ENCODE measurements around the gene PPP1R9A. TPM values are rescaled to one million over a fixed set of nuclear protein-coding genes. Genes with fewer than 3 reads are reported as not detected.

The PPP1R9A gene
- total RNA-seq, 1 donor = under 0.01 TPM

GRCh38 chr7:95018021-95018420, 110.6 kb downstream of the PPP1R9A start:
- H3K4me3 ChIP-seq (ENCODE audit: low read depth, low read length) = no peak overlapping the region
- TF ChIP-seq CTCF (IDR thresholded peaks at IDR 0.05; ENCODE audit: insufficient read depth, low read depth, low read length) = no peak
- no peak for DNase-seq (ENCODE audit: low read depth)

GRCh38 chr7:95026018-95026417, 118.6 kb downstream of the PPP1R9A start:
- H3K4me3 ChIP-seq (ENCODE audit: low read depth, low read length) = no peak overlapping the region
- no peak for TF ChIP-seq CTCF (IDR thresholded peaks at IDR 0.05; ENCODE audit: insufficient read depth, low read depth, low read length)
- no peak for DNase-seq (ENCODE audit: low read depth)

GRCh38 chr7:95026421-95027072, 119.2 kb downstream of the PPP1R9A start:
- DNase-seq (ENCODE audit: low read depth) = no peak
- TF ChIP-seq CTCF (IDR thresholded peaks at IDR 0.05; ENCODE audit: insufficient read depth, low read depth, low read length) = no peak

GRCh38 chr7:95027234-95027872, 120.0 kb downstream of the PPP1R9A start:
- H3K4me3 ChIP-seq (ENCODE audit: low read depth, low read length) = no peak overlapping the region
- TF ChIP-seq CTCF (IDR thresholded peaks at IDR 0.05; ENCODE audit: insufficient read depth, low read depth, low read length) = no peak
- DNase-seq (ENCODE audit: low read depth) = no peak

More at GRCh38 chr7:95026421-95027072, 119.2 kb downstream of the PPP1R9A start:
- no peak overlapping the region for H3K4me3 ChIP-seq (ENCODE audit: low read depth, low read length)

- DNase-seq (ENCODE audit: low read depth) = no peak
- TF ChIP-seq CTCF (IDR thresholded peaks at IDR 0.05; ENCODE audit: insufficient read depth, low read depth, low read length) = no peak
- H3K4me3 ChIP-seq (ENCODE audit: low read depth, low read length) = no peak overlapping the region
Observed at GRCh38 chr7:95028683-95029082, 121.3 kb downstream of the PPP1R9A start.

GRCh38 chr7:95035295-95035694, 127.9 kb downstream of the PPP1R9A start:
- no peak overlapping the region for H3K4me3 ChIP-seq (ENCODE audit: low read depth, low read length)
- no peak for DNase-seq (ENCODE audit: low read depth)
- TF ChIP-seq CTCF (IDR thresholded peaks at IDR 0.05; ENCODE audit: insufficient read depth, low read depth, low read length) = no peak

All from fibroblast of villous mesenchyme (primary cell).